HepG2 (cell line): ENCODE results near the gene BCO1. TPM values are rescaled to one million over a fixed set of nuclear protein-coding genes. Genes with fewer than 3 reads are reported as not detected.

Experiments used
- ATAC-seq: fragments of 200-7000 bp; cut with Tn5 transposase; 3 replicates; pipeline ENCODE4 v1.9.1; 2020; ENCODE audit warnings: mild to moderate bottlenecking, moderate library complexity
- BruUV-seq: library from RNA; stranded (reverse); fragments of 400-500 nt; replicated peaks from 2 replicates; lab custom pipeline; 2021; lab: Mats Ljungman, UMichigan
- CTCF ChIA-PET: fragments of 300-600 bp; formaldehyde crosslinking; extraction: SDS; loops from one replicate; lab custom pipeline; 2021; ENCODE audit warnings: low total read pairs, inconsistent platforms, low intra/inter-chr PET ratio; lab: Yijun Ruan, JAX
- POLR2A ChIA-PET: fragments of 350-600 bp; sonication (Branson Sonifier 250); formaldehyde crosslinking; loops from one replicate; lab custom pipeline; 2020; ENCODE audit warnings: antibody characterized with exemption, inconsistent platforms; lab: Yijun Ruan, JAX
- DNase-seq: peaks from one replicate; pipeline ENCODE4 v3.0.0-alpha.2; 2015; ENCODE audit warnings: low spot score
- FAIRE-seq: peaks from 3 replicates; lab custom pipeline; 2011; peaks lifted over from hg19 to GRCh38; lab: Jason Lieb, UNC
- H2AFZ ChIP-seq: one replicate; pipeline ENCODE4 v1.6.1; 2011; ENCODE audit warnings: low read length, inconsistent platforms
- H3K27ac ChIP-seq: fragments of 300-600 bp; 3 replicates; pipeline ENCODE4 v1.8.0; 2011; ENCODE audit warnings: mixed run types, mild to moderate bottlenecking, mixed read lengths, low read length, inconsistent platforms; ENCODE audit not compliant: insufficient read depth; ENCODE audit errors: extremely low read length
- H3K27me3 ChIP-seq, 2 experiments: fragments of 200-600 bp in 1 of 2; 2 replicates in 1 of 2; 3 replicates in 1 of 2; pipeline versions ENCODE4 v1.6.0 to v1.8.0; 2011; ENCODE audit warnings: low read length in 2 of 2, mild to moderate bottlenecking in 2 of 2, moderate library complexity in 2 of 2, inconsistent platforms in 1 of 2; ENCODE audit not compliant: insufficient read depth in 2 of 2, control insufficient read depth in 1 of 2
- H3K36me3 ChIP-seq, 2 experiments: fragments of 200-600 bp in 1 of 2; replicated peaks in 1 of 2; 2 replicates in 1 of 2; 3 replicates in 1 of 2; pipeline versions ENCODE4 v1.5.1 to v1.8.0; 2011; ENCODE audit warnings: low read length in 2 of 2, inconsistent platforms in 1 of 2; ENCODE audit not compliant: insufficient read depth in 2 of 2, control insufficient read depth in 1 of 2
- H3K4me1 ChIP-seq: 2 replicates; pipeline ENCODE4 v1.5.1; 2012; ENCODE audit warnings: low read length, inconsistent platforms; ENCODE audit not compliant: insufficient read depth
- H3K4me2 ChIP-seq: 2 replicates; pipeline ENCODE4 v1.6.0; 2011; ENCODE audit warnings: low read depth, low read length, inconsistent platforms
- H3K4me3 ChIP-seq, 3 experiments: fragments of 200-600 bp in 1 of 3; sonication (generic), shearing (Covaris generic) in 1 of 3; replicated peaks in 1 of 3; 2 replicates each; pipeline ENCODE4 v1.5.1; 2011 to 2016; ENCODE audit warnings: low read length in 3 of 3, inconsistent platforms in 2 of 3, low read depth in 2 of 3, mild to moderate bottlenecking in 2 of 3, control low read depth in 1 of 3, mixed read lengths in 1 of 3; ENCODE audit not compliant: insufficient read depth in 1 of 3
- H3K79me2 ChIP-seq: one replicate; pipeline ENCODE4 v1.6.1; 2011; ENCODE audit warnings: low read length, inconsistent platforms; ENCODE audit not compliant: insufficient read depth
- H3K9ac ChIP-seq: 2 replicates; pipeline ENCODE4 v1.6.0; 2011; ENCODE audit warnings: mild to moderate bottlenecking, low read depth, low read length, inconsistent platforms; ENCODE audit not compliant: insufficient read depth
- H3K9me3 ChIP-seq: 2 replicates; pipeline ENCODE4 v1.5.1; 2012; ENCODE audit warnings: mild to moderate bottlenecking, low read length
- H4K20me1 ChIP-seq: 2 replicates; pipeline ENCODE4 v1.6.0; 2011; ENCODE audit warnings: inconsistent platforms, mild to moderate bottlenecking, low read length, moderate library complexity; ENCODE audit not compliant: insufficient read depth
- ETV5 ChIP-seq: IDR thresholded peaks from 2 replicates; pipeline ENCODE4 v1.6.1; 2018; ENCODE audit warnings: missing biosample characterization, missing genetic modification reagents, inconsistent platforms, borderline replicate concordance
- FOXO4 ChIP-seq: sonication (generic); formaldehyde crosslinking; conservative IDR thresholded peaks from 2 replicates; pipeline ENCODE4 v1.8.1; 2023; ENCODE audit warnings: missing genetic modification reagents
- GTF3A ChIP-seq: sonication (generic); formaldehyde crosslinking; conservative IDR thresholded peaks from 2 replicates; pipeline ENCODE4 v1.4.0; 2020; ENCODE audit warnings: mild to moderate bottlenecking, missing genetic modification reagents
- KAT7 ChIP-seq: IDR thresholded peaks from 2 replicates; pipeline ENCODE4 v1.6.1; 2018; ENCODE audit warnings: borderline replicate concordance, missing compliant biosample characterization
- PCBP1 ChIP-seq: fragments of 200-400 bp; formaldehyde crosslinking; IDR thresholded peaks from 2 replicates; pipeline ENCODE4 v1.6.1; 2017; ENCODE audit warnings: mild to moderate bottlenecking, low read depth, low read length, borderline replicate concordance
- SMAD1 ChIP-seq: sonication (generic); formaldehyde crosslinking; IDR thresholded peaks from 2 replicates; pipeline ENCODE4 v1.4.0; 2020; ENCODE audit warnings: missing genetic modification reagents, low read depth, mild to moderate bottlenecking, borderline replicate concordance
- ZBTB10 ChIP-seq: sonication (generic); formaldehyde crosslinking; IDR thresholded peaks from 2 replicates; pipeline ENCODE4 v1.4.0; 2020; ENCODE audit warnings: missing genetic modification reagents, borderline replicate concordance
- ZNF263 ChIP-seq: sonication (generic); formaldehyde crosslinking; IDR thresholded peaks from 2 replicates; pipeline ENCODE4 v1.4.0; 2020; ENCODE audit warnings: missing genetic modification reagents
- ZNF329 ChIP-seq: sonication (generic); formaldehyde crosslinking; IDR thresholded peaks from 2 replicates; pipeline ENCODE4 v1.9.0; 2021; ENCODE audit warnings: low read depth, mild to moderate bottlenecking, missing genetic modification reagents
- ZNF709 ChIP-seq: sonication (generic); formaldehyde crosslinking; IDR thresholded peaks from 2 replicates; pipeline ENCODE4 v1.5.0; 2020; ENCODE audit warnings: mild to moderate bottlenecking, missing genetic modification reagents
- WGBS: methylation state at CpG from one replicate; pipeline ENCODE4 v1.1.6; 2017; ENCODE audit warnings: low lambda C conversion rate; 5-methylcytosine and 5-hydroxymethylcytosine counted together
- in situ Hi-C: cut with HindIII; loops from 2 replicates; pipeline ENCODE4 v1.10.0; 2017; ENCODE audit warnings: low pct_unique_long_range_greater_than_20kb; ENCODE audit not compliant: extremely low pct_ligation_motif_present
- intact Hi-C: fragments of 100-400 bp; cut with micrococcal nuclease; formaldehyde crosslinking; loops from one replicate; pipeline ENCODE4 v1.10.0; 2022; ENCODE audit not compliant: unreplicated experiment
- polyA plus RNA-seq, 8 experiments: library from polyadenylated mRNA; depleted of rRNA in 3 of 8; stranded (reverse) in 7 of 8; unstranded in 1 of 8; fragments of >200 nt; fragmentation: Illumina TruSeq in 4 of 8; extraction: Trizol in 4 of 8; gene quantifications; 2 replicates each; pipeline versions ENCODE4 v1.2.1 to v1.2.3, GENCODE V29; 2011 to 2016; ENCODE audit warnings: low read depth in 4 of 8, missing spikeins in 1 of 8, mixed read lengths in 1 of 8; ENCODE audit not compliant: insufficient read depth in 1 of 8
- total RNA-seq, 5 experiments: library from RNA; depleted of rRNA; stranded (reverse); fragments of >200 nt; fragmentation: Illumina TruSeq; extraction: Trizol; gene quantifications; 2 replicates each; pipeline ENCODE4 v1.2.3, GENCODE V29; 2016; ENCODE audit warnings: low read depth in 1 of 5
- TF ChIP-seq, protein P1 (sequence below): sonication (generic); formaldehyde crosslinking; IDR thresholded peaks from 2 replicates; pipeline ENCODE4 v1.4.0; 2020; ENCODE audit warnings: missing genetic modification reagents

The BCO1 gene
- total and polyA plus RNA-seq, 2 of the 13 experiments (the other 11 are each of a cell fraction or from before 2014, with no cell fraction given), result 0.11 TPM; not detected in 1

DNA sequence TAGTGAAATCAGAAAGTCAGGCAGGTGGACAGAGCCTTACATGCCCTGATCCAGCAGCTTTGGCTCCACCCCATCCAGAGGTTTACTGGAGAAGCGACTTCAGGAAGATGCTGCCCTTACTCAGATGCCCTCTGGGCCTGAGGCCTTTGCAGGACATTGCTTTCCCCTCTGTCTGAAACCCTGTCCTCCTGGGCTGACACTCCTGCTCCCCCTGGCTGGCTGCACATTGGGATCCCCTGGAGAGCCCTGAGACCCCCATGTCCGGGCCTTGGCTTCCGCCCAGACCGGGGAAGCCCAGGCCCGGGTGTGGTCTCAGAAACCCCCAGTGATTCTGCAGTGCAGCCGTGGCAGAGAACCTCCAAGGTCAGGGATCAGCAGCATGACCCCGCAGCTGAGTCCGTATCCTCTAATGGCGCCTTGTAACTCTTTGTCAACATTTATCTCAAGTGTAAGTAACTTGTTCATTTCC is 36.6 kb downstream of the BCO1 start:
- Histone ChIP-seq H2AFZ (no peak overlapping the region), H3K9me3 (no peaks in the 10 kb centered on the region), H3K4me1 (peaks cover 7% of the 10 kb centered on the region; the same call in 1 of the 2 replicates), H3K79me2 (no peaks in the 10 kb centered on the region), H3K27me3 (peaks cover 2 to 38% of the 10 kb centered on the region in 2 experiments; a peak in 3 of 5 replicates), H3K36me3 (no peaks in the 10 kb centered on the region), H3K27ac (no peak overlapping the region), H3K4me3 (no peak overlapping the region), H3K4me2 (no peak overlapping the region), H4K20me1 (no peaks in the 10 kb centered on the region), H3K9ac (no peak overlapping the region)
- BruUV-seq, result no TSS peak
- intact Hi-C loops, result no loop called here
- DNase-seq, result no peak
- CTCF ChIA-PET, result no interaction called here
- POLR2A ChIA-PET, result no interaction called here
- WGBS, result 17% methylated on average over 6 of the region's 9 CpGs
- TF ChIP-seq KAT7 (CRISPR knock-in tag), result no peak
- no peak for TF ChIP-seq ZNF263 (CRISPR knock-in tag)
- TF ChIP-seq ZNF329 (CRISPR knock-in tag), result no peak
- TF ChIP-seq ETV5 (CRISPR knock-in tag), result no peak
- no peak for TF ChIP-seq FOXO4 (CRISPR knock-in tag)
- TF ChIP-seq SMAD1, result no peak
- FAIRE-seq, result no peak
- in situ Hi-C loops, result no loop called here
- ATAC-seq, result peak; percentile 32; the same call in 2 of the 3 replicates

- intact Hi-C loops (no loop called here), in situ Hi-C loops (no loop called here)
- POLR2A ChIA-PET, result no interaction called here
- Histone ChIP-seq H3K9me3 (no peaks in the 10 kb centered on the region), H3K4me3 (no peak overlapping the region), H2AFZ (no peak overlapping the region), H3K9ac (no peak overlapping the region), H3K4me1 (peaks cover 7% of the 10 kb centered on the region; the same call in 1 of the 2 replicates), H4K20me1 (no peaks in the 10 kb centered on the region), H3K4me2 (no peak overlapping the region), H3K79me2 (no peaks in the 10 kb centered on the region), H3K27me3 (peaks cover 2 to 38% of the 10 kb centered on the region in 2 experiments; a peak in 3 of 5 replicates), H3K27ac (no peak overlapping the region), H3K36me3 (no peaks in the 10 kb centered on the region)
- WGBS, result 48% methylated on average over 8 of the region's 9 CpGs
- no peak for DNase-seq
- CTCF ChIA-PET, result no interaction called here
- BruUV-seq, result no TSS peak
- peak; percentile 36 for ATAC-seq
- FAIRE-seq, result no peak
- TF ChIP-seq PCBP1 (no peak), ZBTB10 (CRISPR knock-in tag) (no peak), GTF3A (CRISPR knock-in tag) (no peak), ZNF709 (CRISPR knock-in tag) (no peak)
- TF ChIP-seq, protein P1, sequence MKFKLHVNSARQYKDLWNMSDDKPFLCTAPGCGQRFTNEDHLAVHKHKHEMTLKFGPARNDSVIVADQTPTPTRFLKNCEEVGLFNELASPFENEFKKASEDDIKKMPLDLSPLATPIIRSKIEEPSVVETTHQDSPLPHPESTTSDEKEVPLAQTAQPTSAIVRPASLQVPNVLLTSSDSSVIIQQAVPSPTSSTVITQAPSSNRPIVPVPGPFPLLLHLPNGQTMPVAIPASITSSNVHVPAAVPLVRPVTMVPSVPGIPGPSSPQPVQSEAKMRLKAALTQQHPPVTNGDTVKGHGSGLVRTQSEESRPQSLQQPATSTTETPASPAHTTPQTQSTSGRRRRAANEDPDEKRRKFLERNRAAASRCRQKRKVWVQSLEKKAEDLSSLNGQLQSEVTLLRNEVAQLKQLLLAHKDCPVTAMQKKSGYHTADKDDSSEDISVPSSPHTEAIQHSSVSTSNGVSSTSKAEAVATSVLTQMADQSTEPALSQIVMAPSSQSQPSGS (CRISPR knock-in tag), result no peak
Observed at GRCh38 chr16:81275795-81276194, 37.3 kb downstream of the BCO1 start.
